KOPT-K1 (cell line): Measurements from ENCODE around the gene MMP11.

Experiments used
- H3K27ac ChIP-seq: fragments of 200-600 bp; sonication (generic); 2 replicates; pipeline ENCODE4 v1.5.1; 2016; ENCODE audit warnings: antibody characterized with exemption, mild to moderate bottlenecking, low read depth, low read length; ENCODE audit not compliant: poor library complexity, severe bottlenecking
- H3K36me3 ChIP-seq: fragments of 200-600 bp; sonication (generic); 2 replicates; pipeline ENCODE4 v1.5.1; 2017; ENCODE audit warnings: antibody characterized with exemption, mild to moderate bottlenecking, low read length, moderate library complexity; ENCODE audit not compliant: insufficient read depth
- H3K9me3 ChIP-seq: fragments of 200-600 bp; sonication (generic); 2 replicates; pipeline ENCODE4 v1.5.1; 2017; ENCODE audit warnings: antibody characterized with exemption, low read length, mild to moderate bottlenecking; ENCODE audit not compliant: insufficient read depth, poor library complexity, severe bottlenecking

Gene MMP11

GRCh38 chr22:23753385-23753784 is 19.3 kb upstream of the MMP11 start:
- Histone ChIP-seq H3K9me3 (no peaks in the 10 kb centered on the region), H3K36me3 (no peaks in the 10 kb centered on the region), H3K27ac (no peak overlapping the region)

- H3K27ac ChIP-seq = no peak within 1 kb of the TSS
- H3K36me3 ChIP-seq = no peaks in the 10 kb centered on the region
- no peaks in the 10 kb centered on the region for H3K9me3 ChIP-seq
These were observed 18.3 kb upstream of the MMP11 start, which contains the start of gene VPREB3 for GRCh38 chr22:23754220-23754919. Gene VPREB3 (minus strand): TSS chr22:23754425. CDS start chr22:23754363, 62 bp downstream.

GRCh38 chr22:23754980-23755636 is 17.5 kb upstream of the MMP11 start:
- H3K27ac ChIP-seq = no peak overlapping the region
- H3K36me3 ChIP-seq = no peaks in the 10 kb centered on the region
- no peaks in the 10 kb centered on the region for H3K9me3 ChIP-seq

- Histone ChIP-seq H3K36me3 (no peaks in the 10 kb centered on the region), H3K27ac (no peak overlapping the region), H3K9me3 (no peaks in the 10 kb centered on the region)
These were observed 16.9 kb upstream of the MMP11 start for GRCh38 chr22:23755711-23756110.

GRCh38 chr22:23756891-23757290 is 15.8 kb upstream of the MMP11 start:
- no peaks in the 10 kb centered on the region for H3K9me3 ChIP-seq
- H3K36me3 ChIP-seq = no peaks in the 10 kb centered on the region
- no peak overlapping the region for H3K27ac ChIP-seq

- Histone ChIP-seq H3K9me3 (no peaks in the 10 kb centered on the region), H3K36me3 (peaks cover 4% of the 10 kb centered on the region; the same call in 1 of the 2 replicates), H3K27ac (no peak overlapping the region)
These were observed 13.1 kb upstream of the MMP11 start for GRCh38 chr22:23759566-23759965.

- H3K36me3 ChIP-seq = peaks cover 9% of the 10 kb centered on the region; the same call in 1 of the 2 replicates
- H3K9me3 ChIP-seq = no peaks in the 10 kb centered on the region
- no peak overlapping the region for H3K27ac ChIP-seq
These were observed 12.6 kb upstream of the MMP11 start for GRCh38 chr22:23760056-23760455.

GRCh38 chr22:23762842-23763578 is 9.6 kb upstream of the MMP11 start, which contains the start of gene C22orf15:
Gene C22orf15 (plus strand): TSS chr22:23762990. CDS start chr22:23763307, 317 bp downstream.
- Histone ChIP-seq H3K27ac (peak within 1 kb of the TSS; percentile 73), H3K36me3 (peaks cover 17% of the 10 kb centered on the region; the same call in 1 of the 2 replicates), H3K9me3 (no peaks in the 10 kb centered on the region)

GRCh38 chr22:23763579-23763945 is 9.1 kb upstream of the MMP11 start:
- peak overlapping the region; percentile 73 for H3K27ac ChIP-seq
- H3K9me3 ChIP-seq = no peaks in the 10 kb centered on the region
- peaks cover 17% of the 10 kb centered on the region; the same call in 1 of the 2 replicates for H3K36me3 ChIP-seq

GRCh38 chr22:23763954-23764353 is 8.7 kb upstream of the MMP11 start:
- Histone ChIP-seq H3K27ac (peak overlapping the region; percentile 73), H3K9me3 (no peaks in the 10 kb centered on the region), H3K36me3 (peaks cover 17% of the 10 kb centered on the region; the same call in 1 of the 2 replicates)

GRCh38 chr22:23764899-23765881 is 7.5 kb upstream of the MMP11 start:
- H3K27ac ChIP-seq = peak overlapping the region; percentile 73
- peaks cover 17% of the 10 kb centered on the region; the same call in 1 of the 2 replicates for H3K36me3 ChIP-seq
- H3K9me3 ChIP-seq = no peaks in the 10 kb centered on the region

GRCh38 chr22:23767303-23767672 is 5.4 kb upstream of the MMP11 start:
- Histone ChIP-seq H3K36me3 (peaks cover 17% of the 10 kb centered on the region; the same call in 1 of the 2 replicates), H3K27ac (peak overlapping the region; percentile 84), H3K9me3 (no peaks in the 10 kb centered on the region)

GRCh38 chr22:23767673-23768548 is 4.7 kb upstream of the MMP11 start, which contains the start of gene CHCHD10:
Gene CHCHD10 (minus strand): TSS chr22:23767972. CDS start chr22:23767874, 98 bp downstream.
- Histone ChIP-seq H3K9me3 (no peaks in the 10 kb centered on the region), H3K27ac (peak within 1 kb of the TSS; percentile 84), H3K36me3 (peaks cover 17% of the 10 kb centered on the region; the same call in 1 of the 2 replicates)
